SK-N-MC (cell line): Measurements from ENCODE around the gene MANBA.

Source experiments
- EZH2 ChIP-seq: fragments of 200-600 bp; sonication (generic); IDR thresholded peaks from one replicate; pipeline ENCODE4 v1.6.1; 2017; ENCODE audit warnings: antibody characterized with exemption
- POLR2AphosphoS5 ChIP-seq: IDR thresholded peaks from 2 replicates; pipeline ENCODE4 v1.6.1; 2012; ENCODE audit warnings: mild to moderate bottlenecking, low read depth, low read length, borderline replicate concordance

DNA sequence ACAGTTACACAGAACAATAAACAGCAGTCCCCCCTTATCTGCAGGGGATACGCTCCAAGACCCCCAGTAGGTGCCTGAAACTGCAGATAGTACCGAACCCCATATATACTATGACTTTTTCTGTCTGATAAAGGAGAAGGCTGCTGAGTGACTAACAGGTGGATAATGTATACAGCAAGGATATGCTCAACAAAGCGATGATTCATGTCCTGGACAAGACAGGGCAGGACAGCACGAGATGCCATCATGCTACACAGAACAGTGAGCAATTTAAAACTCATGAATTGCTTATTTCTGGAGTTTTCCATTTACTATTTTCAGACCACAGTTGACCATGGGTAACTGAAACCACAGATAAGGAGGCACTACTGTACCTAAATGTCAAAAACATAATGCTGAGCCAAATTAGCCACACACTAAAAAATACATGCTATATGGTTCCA is 76.1 kb downstream of the MANBA start:
- TF ChIP-seq POLR2AphosphoS5, result no peak
- no peak for TF ChIP-seq EZH2
